WTC11 (cell line): ENCODE results near the gene SUSD6.

Experiments
- CTCF ChIP-seq: fragments of 200-600 bp; IDR thresholded peaks from 2 replicates; pipeline ENCODE4 v1.8.0; 2022; ENCODE audit warnings: antibody characterized with exemption
- ETV6 ChIP-seq: sonication (generic); formaldehyde crosslinking; IDR thresholded peaks from 2 replicates; pipeline ENCODE4 v1.8.1; 2022; ENCODE audit warnings: mild to moderate bottlenecking, missing genetic modification reagents
- MAX ChIP-seq: sonication (generic); formaldehyde crosslinking; IDR thresholded peaks from 2 replicates; pipeline ENCODE4 v1.8.0; 2022; ENCODE audit warnings: mild to moderate bottlenecking, missing genetic modification reagents
- TF ChIP-seq, protein P1 (sequence below): sonication (generic); formaldehyde crosslinking; IDR thresholded peaks from 2 replicates; pipeline ENCODE4 v1.8.1; 2022; ENCODE audit warnings: low read depth, missing genetic modification reagents, borderline replicate concordance
- TF ChIP-seq, protein P2 (sequence below): sonication (generic); formaldehyde crosslinking; conservative IDR thresholded peaks from 2 replicates; pipeline ENCODE4 v1.8.1; 2022; ENCODE audit warnings: mild to moderate bottlenecking, missing genetic modification reagents
- TF ChIP-seq, protein P3 (sequence below): sonication (generic); formaldehyde crosslinking; IDR thresholded peaks from 2 replicates; pipeline ENCODE4 v1.8.1; 2022; ENCODE audit warnings: missing genetic modification reagents, borderline replicate concordance
- TF ChIP-seq, protein P4 (sequence below): sonication (generic); formaldehyde crosslinking; IDR thresholded peaks from 2 replicates; pipeline ENCODE4 v1.8.1; 2023; ENCODE audit warnings: mild to moderate bottlenecking, missing genetic modification reagents

- TF ChIP-seq, protein P1, sequence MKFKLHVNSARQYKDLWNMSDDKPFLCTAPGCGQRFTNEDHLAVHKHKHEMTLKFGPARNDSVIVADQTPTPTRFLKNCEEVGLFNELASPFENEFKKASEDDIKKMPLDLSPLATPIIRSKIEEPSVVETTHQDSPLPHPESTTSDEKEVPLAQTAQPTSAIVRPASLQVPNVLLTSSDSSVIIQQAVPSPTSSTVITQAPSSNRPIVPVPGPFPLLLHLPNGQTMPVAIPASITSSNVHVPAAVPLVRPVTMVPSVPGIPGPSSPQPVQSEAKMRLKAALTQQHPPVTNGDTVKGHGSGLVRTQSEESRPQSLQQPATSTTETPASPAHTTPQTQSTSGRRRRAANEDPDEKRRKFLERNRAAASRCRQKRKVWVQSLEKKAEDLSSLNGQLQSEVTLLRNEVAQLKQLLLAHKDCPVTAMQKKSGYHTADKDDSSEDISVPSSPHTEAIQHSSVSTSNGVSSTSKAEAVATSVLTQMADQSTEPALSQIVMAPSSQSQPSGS = no peak
- TF ChIP-seq CTCF = no peak
- TF ChIP-seq, protein P2, sequence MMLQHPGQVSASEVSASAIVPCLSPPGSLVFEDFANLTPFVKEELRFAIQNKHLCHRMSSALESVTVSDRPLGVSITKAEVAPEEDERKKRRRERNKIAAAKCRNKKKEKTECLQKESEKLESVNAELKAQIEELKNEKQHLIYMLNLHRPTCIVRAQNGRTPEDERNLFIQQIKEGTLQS = no peak
- TF ChIP-seq, protein P3, sequence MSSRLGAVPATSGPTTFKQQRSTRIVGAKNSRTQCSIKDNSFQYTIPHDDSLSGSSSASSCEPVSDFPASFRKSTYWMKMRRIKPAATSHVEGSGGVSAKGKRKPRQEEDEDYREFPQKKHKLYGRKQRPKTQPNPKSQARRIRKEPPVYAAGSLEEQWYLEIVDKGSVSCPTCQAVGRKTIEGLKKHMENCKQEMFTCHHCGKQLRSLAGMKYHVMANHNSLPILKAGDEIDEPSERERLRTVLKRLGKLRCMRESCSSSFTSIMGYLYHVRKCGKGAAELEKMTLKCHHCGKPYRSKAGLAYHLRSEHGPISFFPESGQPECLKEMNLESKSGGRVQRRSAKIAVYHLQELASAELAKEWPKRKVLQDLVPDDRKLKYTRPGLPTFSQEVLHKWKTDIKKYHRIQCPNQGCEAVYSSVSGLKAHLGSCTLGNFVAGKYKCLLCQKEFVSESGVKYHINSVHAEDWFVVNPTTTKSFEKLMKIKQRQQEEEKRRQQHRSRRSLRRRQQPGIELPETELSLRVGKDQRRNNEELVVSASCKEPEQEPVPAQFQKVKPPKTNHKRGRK (CRISPR knock-in tag) = no peak
- TF ChIP-seq ETV6 = no peak
- TF ChIP-seq, protein P4, sequence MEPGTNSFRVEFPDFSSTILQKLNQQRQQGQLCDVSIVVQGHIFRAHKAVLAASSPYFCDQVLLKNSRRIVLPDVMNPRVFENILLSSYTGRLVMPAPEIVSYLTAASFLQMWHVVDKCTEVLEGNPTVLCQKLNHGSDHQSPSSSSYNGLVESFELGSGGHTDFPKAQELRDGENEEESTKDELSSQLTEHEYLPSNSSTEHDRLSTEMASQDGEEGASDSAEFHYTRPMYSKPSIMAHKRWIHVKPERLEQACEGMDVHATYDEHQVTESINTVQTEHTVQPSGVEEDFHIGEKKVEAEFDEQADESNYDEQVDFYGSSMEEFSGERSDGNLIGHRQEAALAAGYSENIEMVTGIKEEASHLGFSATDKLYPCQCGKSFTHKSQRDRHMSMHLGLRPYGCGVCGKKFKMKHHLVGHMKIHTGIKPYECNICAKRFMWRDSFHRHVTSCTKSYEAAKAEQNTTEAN (CRISPR knock-in tag) = no peak
- TF ChIP-seq MAX (CRISPR knock-in tag) = no peak
Observed at GRCh38 chr14:69704319-69704718, 92.9 kb downstream of the SUSD6 start.
